Mesenchymal stem cell (in vitro differentiated cells and primary cell): ENCODE data around the gene IGF2R.

Experiments
- DNase-seq: peaks from one replicate; pipeline ENCODE4 v3.0.0-alpha.2; 2013
- H2AFZ ChIP-seq: one replicate; pipeline ENCODE4 v1.6.1; 2013; ENCODE audit warnings: low read depth, mild to moderate bottlenecking, control low read depth, inconsistent platforms, low read length, moderate library complexity
- H2AK5ac ChIP-seq: 2 replicates; pipeline ENCODE4 v1.6.1; 2013; ENCODE audit warnings: low read length, moderate library complexity, mild to moderate bottlenecking, inconsistent platforms; ENCODE audit not compliant: severe bottlenecking
- H2BK120ac ChIP-seq: one replicate; pipeline ENCODE4 v1.6.1; 2013; ENCODE audit warnings: low read depth, mild to moderate bottlenecking, inconsistent platforms, low read length, moderate library complexity
- H2BK12ac ChIP-seq, 2 experiments: one replicate each; pipeline ENCODE4 v1.6.1; 2013; ENCODE audit warnings: inconsistent platforms in 2 of 2, low read length in 2 of 2, mild to moderate bottlenecking in 2 of 2, moderate library complexity in 2 of 2, control low read depth in 1 of 2
- H2BK15ac ChIP-seq: one replicate; pipeline ENCODE4 v1.6.1; 2013; ENCODE audit warnings: mild to moderate bottlenecking, low read depth, inconsistent platforms; ENCODE audit not compliant: poor library complexity, severe bottlenecking
- H2BK5ac ChIP-seq: 2 replicates; pipeline ENCODE4 v1.6.1; 2013; ENCODE audit warnings: low read depth, mild to moderate bottlenecking, low read length, control low read depth, inconsistent platforms; ENCODE audit not compliant: poor library complexity, severe bottlenecking
- H3K14ac ChIP-seq, 2 experiments: one replicate each; pipeline ENCODE4 v1.6.1; 2013; ENCODE audit warnings: inconsistent platforms in 2 of 2, low read length in 2 of 2, control low read depth in 1 of 2, mild to moderate bottlenecking in 1 of 2, moderate library complexity in 1 of 2
- H3K18ac ChIP-seq, 2 experiments: one replicate each; pipeline ENCODE4 v1.6.1; 2013; ENCODE audit warnings: inconsistent platforms in 2 of 2, low read length in 2 of 2, control low read depth in 1 of 2, low read depth in 1 of 2, mild to moderate bottlenecking in 1 of 2
- H3K23ac ChIP-seq, 2 experiments: one replicate each; pipeline ENCODE4 v1.6.1; 2013; ENCODE audit warnings: inconsistent platforms in 2 of 2, low read length in 2 of 2, mild to moderate bottlenecking in 2 of 2, moderate library complexity in 2 of 2, control low read depth in 1 of 2
- H3K27ac ChIP-seq: 2 replicates; pipeline ENCODE4 v1.5.1; 2013; ENCODE audit warnings: mild to moderate bottlenecking, moderate library complexity, low read length, control low read depth, inconsistent platforms; ENCODE audit not compliant: poor library complexity, severe bottlenecking
- H3K27me3 ChIP-seq, 2 experiments: 2 replicates each; pipeline versions ENCODE4 v1.6.1 to v1.7.0; 2013; ENCODE audit warnings: low read length in 2 of 2, mild to moderate bottlenecking in 2 of 2, moderate library complexity in 2 of 2, control low read depth in 1 of 2, inconsistent platforms in 1 of 2; ENCODE audit not compliant: control insufficient read depth in 1 of 2, insufficient read depth in 1 of 2
- H3K36me3 ChIP-seq, 2 experiments: 2 replicates each; pipeline versions ENCODE4 v1.6.1 to v1.7.0; 2013; ENCODE audit warnings: low read length in 2 of 2, control low read depth in 1 of 2, inconsistent platforms in 1 of 2, low read depth in 1 of 2, mild to moderate bottlenecking in 1 of 2; ENCODE audit not compliant: insufficient read depth in 2 of 2, control insufficient read depth in 1 of 2
- H3K4ac ChIP-seq, 2 experiments: one replicate each; pipeline ENCODE4 v1.6.1; 2013; ENCODE audit warnings: inconsistent platforms in 2 of 2, low read length in 2 of 2, mild to moderate bottlenecking in 2 of 2, moderate library complexity in 2 of 2, control low read depth in 1 of 2, low read depth in 1 of 2
- H3K4me1 ChIP-seq: 2 replicates; pipeline ENCODE4 v1.6.1; 2013; ENCODE audit warnings: low read depth, low read length, control low read depth; ENCODE audit not compliant: control insufficient read depth, insufficient read depth
- H3K4me2 ChIP-seq: 2 replicates; pipeline ENCODE4 v1.6.1; 2013; ENCODE audit warnings: low read length, mild to moderate bottlenecking, inconsistent platforms; ENCODE audit not compliant: poor library complexity, severe bottlenecking
- H3K4me3 ChIP-seq, 2 experiments: 2 replicates each; pipeline versions ENCODE4 v1.5.1 to v1.7.0; 2013; ENCODE audit warnings: low read length in 2 of 2, mild to moderate bottlenecking in 2 of 2, control low read depth in 1 of 2, low read depth in 1 of 2; ENCODE audit not compliant: insufficient read depth in 1 of 2
- H3K79me1 ChIP-seq: replicated peaks from 2 replicates; pipeline ENCODE4 v1.6.1; 2013; ENCODE audit warnings: mild to moderate bottlenecking, control low read depth, low read length, inconsistent platforms; ENCODE audit not compliant: poor library complexity, severe bottlenecking
- H3K9ac ChIP-seq: 2 replicates; pipeline ENCODE4 v1.7.0; 2013; ENCODE audit warnings: mild to moderate bottlenecking, low read length, moderate library complexity
- H3K9me3 ChIP-seq: 2 replicates; pipeline ENCODE4 v1.7.0; 2013; ENCODE audit warnings: mild to moderate bottlenecking, low read length; ENCODE audit not compliant: control insufficient read depth
- H4K8ac ChIP-seq: one replicate; pipeline ENCODE4 v1.6.1; 2013; ENCODE audit warnings: inconsistent platforms, mild to moderate bottlenecking, low read length, moderate library complexity
- H4K91ac ChIP-seq: one replicate; pipeline ENCODE4 v1.6.1; 2013; ENCODE audit warnings: mild to moderate bottlenecking, low read length, inconsistent platforms
- WGBS: methylation state at CpG from one replicate; pipeline ENCODE4 v1.1.7; 2013; ENCODE audit warnings: mixed read lengths; 5-methylcytosine and 5-hydroxymethylcytosine counted together

Gene IGF2R

GRCh38 chr6:160054271-160054670, 85.4 kb downstream of the IGF2R start:
- no peak overlapping the region for H4K8ac ChIP-seq
- H2BK120ac ChIP-seq: no peak overlapping the region
- no peak overlapping the region for H3K23ac ChIP-seq
- H2BK12ac ChIP-seq: no peak overlapping the region
- H3K27ac ChIP-seq: no peak overlapping the region
- no peak overlapping the region for H3K9ac ChIP-seq
- peaks cover 52 to 98% of the 10 kb centered on the region in 2 experiments for H3K36me3 ChIP-seq
- H3K4ac ChIP-seq: no peak overlapping the region
- peaks cover 47% of the 10 kb centered on the region for H3K79me1 ChIP-seq
- H3K4me1 ChIP-seq: no peaks in the 10 kb centered on the region
- 94% methylated on average over 6 of the region's 6 CpGs for WGBS
- no peaks in the 10 kb centered on the region for H3K27me3 ChIP-seq
- no peak overlapping the region for H2BK5ac ChIP-seq
- no peak overlapping the region for H3K18ac ChIP-seq
- H2AFZ ChIP-seq: no peak overlapping the region
- no peak overlapping the region for H2BK15ac ChIP-seq
- no peak overlapping the region for H4K91ac ChIP-seq
- H3K4me2 ChIP-seq: no peak overlapping the region
- H3K9me3 ChIP-seq: no peaks in the 10 kb centered on the region
- DNase-seq: no peak
- no peak overlapping the region for H2AK5ac ChIP-seq
- no peak overlapping the region for H3K4me3 ChIP-seq
- H3K14ac ChIP-seq: no peak overlapping the region

GRCh38 chr6:160054913-160055312, 86.0 kb downstream of the IGF2R start:
- Histone ChIP-seq H3K27ac (no peak overlapping the region), H4K91ac (no peak overlapping the region), H2BK120ac (no peak overlapping the region), H2AK5ac (no peak overlapping the region), H3K36me3 (peaks cover 51 to 98% of the 10 kb centered on the region in 2 experiments), H3K9me3 (no peaks in the 10 kb centered on the region), H3K18ac (no peak overlapping the region), H3K4me3 (no peak overlapping the region), H3K14ac (no peak overlapping the region), H2BK15ac (no peak overlapping the region), H3K23ac (no peak overlapping the region), H2BK5ac (no peak overlapping the region), H3K27me3 (no peaks in the 10 kb centered on the region), H3K79me1 (peaks cover 42% of the 10 kb centered on the region), H4K8ac (no peak overlapping the region), H3K4ac (no peak overlapping the region), H2AFZ (no peak overlapping the region), H3K9ac (no peak overlapping the region), H3K4me2 (no peak overlapping the region), H2BK12ac (no peak overlapping the region), H3K4me1 (no peaks in the 10 kb centered on the region)
- DNase-seq: no peak
- 94% methylated on average over 7 of the region's 7 CpGs for WGBS

DNA sequence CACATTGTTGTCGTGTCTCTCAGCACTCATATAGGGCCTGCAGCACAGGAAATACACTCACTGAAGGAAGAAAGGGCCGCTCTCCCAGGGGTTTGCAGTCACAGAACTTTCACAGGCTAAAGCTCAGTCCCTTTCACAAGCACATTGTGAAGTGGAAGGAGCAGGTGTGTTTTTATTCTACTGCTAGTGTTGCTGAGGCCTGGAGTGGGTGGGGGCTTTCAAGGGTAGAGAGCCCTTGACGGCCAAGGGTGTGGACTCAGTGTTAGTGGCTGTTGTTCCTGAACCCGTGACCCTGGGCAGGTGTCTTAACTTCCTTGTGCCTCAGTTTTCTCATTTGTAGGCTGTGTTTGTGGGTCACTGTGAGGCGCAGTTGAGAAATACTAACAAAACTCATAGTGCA, 86.5 kb downstream of the IGF2R start:
- no peak overlapping the region for H4K8ac ChIP-seq
- H4K91ac ChIP-seq: no peak overlapping the region
- H3K27me3 ChIP-seq: no peaks in the 10 kb centered on the region
- H2AFZ ChIP-seq: no peak overlapping the region
- no peaks in the 10 kb centered on the region for H3K4me1 ChIP-seq
- no peaks in the 10 kb centered on the region for H3K9me3 ChIP-seq
- H2AK5ac ChIP-seq: no peak overlapping the region
- no peak overlapping the region for H3K18ac ChIP-seq
- no peak overlapping the region for H3K4ac ChIP-seq
- no peak overlapping the region for H2BK120ac ChIP-seq
- no peak overlapping the region for H3K23ac ChIP-seq
- H3K36me3 ChIP-seq: peaks cover 55 to 98% of the 10 kb centered on the region in 2 experiments
- peaks cover 39% of the 10 kb centered on the region for H3K79me1 ChIP-seq
- no peak overlapping the region for H3K14ac ChIP-seq
- no peak overlapping the region for H3K9ac ChIP-seq
- WGBS: 96% methylated on average over 5 of the region's 5 CpGs
- H2BK15ac ChIP-seq: no peak overlapping the region
- no peak for DNase-seq
- no peak overlapping the region for H3K27ac ChIP-seq
- no peak overlapping the region for H3K4me2 ChIP-seq
- no peak overlapping the region for H2BK12ac ChIP-seq
- H2BK5ac ChIP-seq: no peak overlapping the region
- H3K4me3 ChIP-seq: no peak overlapping the region

GRCh38 chr6:160055813-160056212, 86.9 kb downstream of the IGF2R start:
- H3K14ac ChIP-seq: no peak overlapping the region
- H3K23ac ChIP-seq: peak overlapping the region in 1 of 2 experiments; percentile 90
- H3K36me3 ChIP-seq: peaks cover 54 to 98% of the 10 kb centered on the region in 2 experiments
- H2AFZ ChIP-seq: no peak overlapping the region
- no peak overlapping the region for H3K27ac ChIP-seq
- H2BK120ac ChIP-seq: no peak overlapping the region
- peak; percentile 4 for DNase-seq
- H4K8ac ChIP-seq: no peak overlapping the region
- H4K91ac ChIP-seq: no peak overlapping the region
- no peak overlapping the region for H2AK5ac ChIP-seq
- no peak overlapping the region for H2BK12ac ChIP-seq
- no peak overlapping the region for H3K4ac ChIP-seq
- no peaks in the 10 kb centered on the region for H3K27me3 ChIP-seq
- no peak overlapping the region for H3K4me2 ChIP-seq
- H3K9me3 ChIP-seq: no peaks in the 10 kb centered on the region
- no peak overlapping the region for H2BK15ac ChIP-seq
- no peak overlapping the region for H3K4me3 ChIP-seq
- H3K9ac ChIP-seq: no peak overlapping the region
- peaks cover 37% of the 10 kb centered on the region for H3K79me1 ChIP-seq
- no peak overlapping the region for H2BK5ac ChIP-seq
- H3K4me1 ChIP-seq: no peaks in the 10 kb centered on the region
- no peak overlapping the region for H3K18ac ChIP-seq
- WGBS: 95% methylated on average over 6 of the region's 6 CpGs
